IPS-18c (cell line): Measurements from ENCODE around the gene PIWIL1.

ENCODE experiments used
- H3K4me3 ChIP-seq: 2 replicates; pipeline ENCODE4 v1.7.0; 2013; ENCODE audit warnings: low read depth, mild to moderate bottlenecking, low read length, moderate library complexity; ENCODE audit not compliant: insufficient read depth
- H3K9me3 ChIP-seq: one replicate; pipeline ENCODE4 v1.6.1; 2013; ENCODE audit warnings: mild to moderate bottlenecking, low read length, moderate library complexity; ENCODE audit not compliant: control insufficient read depth, insufficient read depth

The PIWIL1 gene

GRCh38 chr12:130357729-130358330 is 20.1 kb downstream of the PIWIL1 start:
- no peaks in the 10 kb centered on the region for H3K9me3 ChIP-seq
- H3K4me3 ChIP-seq, result no peak overlapping the region

GRCh38 chr12:130362060-130362459 is 24.4 kb downstream of the PIWIL1 start:
- Histone ChIP-seq H3K4me3 (no peak overlapping the region), H3K9me3 (no peaks in the 10 kb centered on the region)

- Histone ChIP-seq H3K4me3 (no peak overlapping the region), H3K9me3 (no peaks in the 10 kb centered on the region)
Measured at GRCh38 chr12:130364578-130364977, 26.9 kb downstream of the PIWIL1 start.

DNA sequence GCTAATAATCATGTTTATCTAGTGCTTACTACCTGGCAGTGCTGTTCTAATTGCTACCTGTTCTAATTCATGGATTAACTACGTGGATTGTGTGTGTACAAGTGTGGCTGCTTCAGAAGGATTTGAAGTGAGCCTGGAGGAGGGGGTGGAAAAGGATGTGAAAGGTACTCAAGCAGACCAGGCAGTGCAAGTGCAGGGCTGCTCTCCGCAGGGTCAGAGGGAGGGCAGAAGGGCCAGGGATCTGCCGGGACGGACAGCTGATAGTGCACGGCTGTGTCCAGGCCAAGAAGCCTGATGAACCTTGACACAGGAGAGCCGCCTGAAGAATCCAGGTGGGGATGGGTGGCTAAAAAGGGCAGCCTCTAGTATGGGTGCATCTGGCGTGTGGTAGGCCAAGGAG is 28.5 kb downstream of the PIWIL1 start:
- no peaks in the 10 kb centered on the region for H3K9me3 ChIP-seq
- no peak overlapping the region for H3K4me3 ChIP-seq

- no peaks in the 10 kb centered on the region for H3K9me3 ChIP-seq
- no peak overlapping the region for H3K4me3 ChIP-seq
Measured at GRCh38 chr12:130367003-130367402, 29.3 kb downstream of the PIWIL1 start.

GRCh38 chr12:130367523-130367922 is 29.8 kb downstream of the PIWIL1 start:
- no peak overlapping the region for H3K4me3 ChIP-seq

GRCh38 chr12:130369816-130370215 is 32.1 kb downstream of the PIWIL1 start:
- no peak overlapping the region for H3K4me3 ChIP-seq
- no peaks in the 10 kb centered on the region for H3K9me3 ChIP-seq

More at GRCh38 chr12:130367523-130367922, 29.8 kb downstream of the PIWIL1 start:
- H3K9me3 ChIP-seq, result no peaks in the 10 kb centered on the region

DNA sequence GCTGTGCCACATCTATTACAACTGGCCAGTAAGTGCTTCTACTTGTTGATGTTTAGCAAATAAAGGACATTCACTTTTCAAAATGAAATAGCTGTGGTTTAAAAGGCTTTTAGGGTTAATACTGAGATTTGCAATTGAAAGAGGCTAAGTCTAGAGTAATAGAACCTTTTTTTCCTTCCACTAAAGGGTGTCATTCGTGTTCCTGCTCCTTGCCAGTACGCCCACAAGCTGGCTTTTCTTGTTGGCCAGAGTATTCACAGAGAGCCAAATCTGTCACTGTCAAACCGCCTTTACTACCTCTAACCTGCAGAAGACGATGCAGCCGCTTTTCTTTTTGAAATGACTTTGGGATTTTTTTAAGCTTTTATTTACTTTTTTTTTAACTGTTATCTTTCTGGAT is 33.6 kb downstream of the PIWIL1 start:
- Histone ChIP-seq H3K9me3 (no peaks in the 10 kb centered on the region), H3K4me3 (no peak overlapping the region)

DNA sequence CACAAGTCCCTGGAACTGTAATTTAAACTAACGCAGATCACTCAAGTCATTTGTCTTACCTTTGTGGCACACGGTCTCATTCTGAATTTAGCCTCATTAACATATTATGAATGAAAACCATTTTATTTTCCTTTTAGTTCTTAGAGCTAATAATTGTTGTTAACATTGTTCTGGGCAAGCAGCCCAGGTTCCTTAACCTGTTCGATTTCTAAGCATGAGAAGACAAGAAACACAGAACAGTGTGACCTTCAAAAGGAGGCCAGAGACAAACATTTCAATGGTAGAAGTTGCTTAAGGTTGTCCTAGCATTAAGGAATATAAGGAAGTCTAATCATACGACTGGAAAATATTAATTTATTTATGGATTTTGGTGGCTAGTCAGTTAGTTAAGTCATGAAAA is 35.2 kb downstream of the PIWIL1 start:
- no peaks in the 10 kb centered on the region for H3K9me3 ChIP-seq
- no peak overlapping the region for H3K4me3 ChIP-seq

DNA sequence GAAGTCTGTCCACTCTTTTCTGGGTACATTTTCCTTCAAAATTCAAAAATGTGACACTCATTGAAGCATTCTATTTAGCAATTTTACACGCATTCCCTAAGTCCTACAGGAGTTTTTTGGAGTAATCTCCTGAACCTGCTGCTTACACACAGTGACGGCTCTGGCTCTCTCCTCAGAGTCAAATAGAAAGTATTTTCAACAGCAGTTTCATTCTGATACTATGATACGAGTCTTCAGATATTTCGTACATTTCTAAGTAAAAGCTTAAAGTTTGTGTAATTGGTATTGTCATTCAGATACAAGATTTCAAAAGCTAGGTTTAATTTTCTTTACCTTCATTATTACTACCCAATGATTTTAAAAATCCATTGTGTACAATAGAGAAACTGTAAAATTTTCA is 36.4 kb downstream of the PIWIL1 start:
- no peak overlapping the region for H3K4me3 ChIP-seq
- no peaks in the 10 kb centered on the region for H3K9me3 ChIP-seq

- H3K9me3 ChIP-seq, result no peaks in the 10 kb centered on the region
- no peak overlapping the region for H3K4me3 ChIP-seq
Measured at GRCh38 chr12:130375296-130376287, 37.9 kb downstream of the PIWIL1 start.

GRCh38 chr12:130382818-130383217 is 45.1 kb downstream of the PIWIL1 start:
- H3K4me3 ChIP-seq, result no peak overlapping the region
- no peaks in the 10 kb centered on the region for H3K9me3 ChIP-seq

DNA sequence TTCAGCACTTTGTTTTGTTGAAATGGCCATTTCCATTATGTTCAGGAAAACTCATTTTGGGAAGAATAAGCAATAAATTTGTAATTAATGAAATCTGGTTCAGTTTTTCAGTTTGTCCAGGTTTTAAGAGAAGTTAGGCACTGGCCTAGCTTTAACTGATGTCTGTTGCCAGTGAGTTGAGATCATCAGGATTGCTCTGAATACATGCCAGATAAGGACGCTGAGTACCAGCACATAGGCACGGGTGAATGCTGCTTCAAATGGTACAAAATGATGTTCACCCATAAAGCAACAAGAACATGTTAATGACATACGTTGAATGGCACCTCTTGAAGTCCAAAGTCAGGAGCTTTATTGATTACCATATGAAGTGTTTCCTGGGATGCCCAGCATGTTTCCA is 46.5 kb downstream of the PIWIL1 start:
- Histone ChIP-seq H3K9me3 (no peaks in the 10 kb centered on the region), H3K4me3 (no peak overlapping the region)

DNA sequence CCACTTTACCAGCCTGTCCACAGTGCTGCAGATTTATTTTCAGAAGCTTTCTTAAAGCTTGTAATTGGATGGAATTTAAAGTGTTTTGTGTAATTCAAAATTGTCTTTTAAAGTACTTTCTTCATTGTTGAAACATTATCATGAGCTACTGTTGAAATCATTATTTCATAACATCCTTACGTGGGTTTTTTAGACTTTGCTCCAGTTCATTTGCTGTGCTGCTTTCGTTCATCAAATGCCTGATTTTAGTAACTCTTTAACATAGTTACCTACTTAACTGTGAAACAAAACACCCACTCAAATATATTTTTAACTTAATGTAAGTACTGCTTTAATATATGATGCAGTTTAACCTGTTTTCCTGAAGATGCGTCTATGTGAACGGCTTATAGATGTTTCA is 47.5 kb downstream of the PIWIL1 start:
- no peak overlapping the region for H3K4me3 ChIP-seq
- H3K9me3 ChIP-seq, result no peaks in the 10 kb centered on the region

- Histone ChIP-seq H3K9me3 (no peaks in the 10 kb centered on the region), H3K4me3 (no peak overlapping the region)
Measured at GRCh38 chr12:130391186-130391585, 53.5 kb downstream of the PIWIL1 start.

GRCh38 chr12:130394906-130395305 is 57.2 kb downstream of the PIWIL1 start:
- H3K9me3 ChIP-seq, result no peaks in the 10 kb centered on the region
- no peak overlapping the region for H3K4me3 ChIP-seq

DNA sequence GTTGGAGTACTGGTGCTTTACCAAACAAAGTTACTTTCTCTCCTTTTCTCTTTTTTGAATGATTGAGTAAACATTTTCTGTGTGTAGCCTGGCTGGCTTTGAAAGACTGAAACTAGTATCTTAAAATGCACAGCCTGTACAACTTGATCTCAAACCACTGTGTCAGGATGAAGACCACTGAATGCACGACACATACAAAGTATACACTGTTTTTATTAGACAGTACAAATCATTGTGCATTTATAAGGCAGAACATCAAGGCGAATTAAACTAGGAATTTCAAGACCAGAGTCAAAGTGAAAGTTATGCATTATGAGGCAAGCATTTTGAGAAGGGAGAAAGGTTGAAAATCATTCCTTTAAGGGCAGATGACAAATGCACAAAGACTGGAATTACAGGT is 59.0 kb downstream of the PIWIL1 start:
- no peak overlapping the region for H3K4me3 ChIP-seq
- no peaks in the 10 kb centered on the region for H3K9me3 ChIP-seq

DNA sequence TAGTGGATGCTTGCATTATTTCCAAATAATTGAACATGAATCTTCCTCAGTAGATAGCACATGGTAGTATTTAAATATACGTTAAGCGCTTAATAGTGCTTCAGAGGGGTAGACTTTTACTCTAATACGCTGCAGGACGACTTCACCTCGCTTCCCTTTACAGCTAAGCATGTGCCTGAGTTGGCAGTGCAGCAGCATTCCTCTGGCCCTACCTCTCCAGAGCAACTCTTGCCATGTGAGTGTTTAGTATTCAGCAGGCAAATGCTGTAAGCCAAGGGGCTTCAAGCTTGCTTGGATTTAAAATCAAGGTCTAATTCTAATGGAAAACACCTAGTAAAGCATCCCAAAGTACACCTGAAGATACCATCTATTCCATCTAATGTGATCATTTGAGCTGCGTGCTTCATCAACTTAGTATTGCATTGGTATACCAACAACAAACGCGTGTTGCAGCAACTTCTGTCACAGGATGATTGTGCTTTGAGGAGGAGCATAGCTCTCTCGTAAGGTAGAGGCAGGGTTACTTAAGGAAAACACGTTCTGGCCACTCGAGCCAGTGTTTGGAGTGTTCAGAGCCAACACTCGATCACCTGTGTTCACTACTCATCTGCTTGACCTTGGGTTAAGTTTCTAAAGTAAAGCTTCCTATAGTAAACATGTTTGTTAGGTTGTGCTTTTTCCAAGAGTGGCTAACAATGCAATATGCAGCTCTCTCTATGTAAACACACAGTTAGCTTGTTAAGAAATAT is 60.6 kb downstream of the PIWIL1 start:
- H3K4me3 ChIP-seq, result no peak overlapping the region
- H3K9me3 ChIP-seq, result no peaks in the 10 kb centered on the region
